Tibial artery (tissue), 4 donors: ENCODE results near the gene BBOX1.

Source experiments
- DNase-seq, 2 donors: peaks; one replicate each; pipeline ENCODE4 v3.0.0-alpha.2; 2019
- H3K27ac ChIP-seq, 2 donors: fragments of 200-600 bp; sonication (generic) in 1 of 2; 1 replicate in 1 of 2; 2 replicates in 1 of 2; pipeline ENCODE4 v1.5.1; 2018 to 2019; ENCODE audit warnings: mild to moderate bottlenecking in 1 of 2
- H3K27me3 ChIP-seq, 2 donors: fragments of 200-600 bp; sonication (generic) in 1 of 2; one replicate each; pipeline versions ENCODE4 v1.5.1 to v1.6.0; 2016 to 2019
- H3K36me3 ChIP-seq, 3 donors: fragments of 200-600 bp; sonication (generic) in 2 of 3; one replicate each; pipeline ENCODE4 v1.5.1; 2016 to 2019; ENCODE audit warnings: mild to moderate bottlenecking in 2 of 3
- H3K4me1 ChIP-seq, 4 donors: fragments of 200-600 bp; sonication (generic) in 2 of 4; 1 replicate in 3 of 4; 2 replicates in 1 of 4; pipeline ENCODE4 v1.5.1; 2016 to 2019
- H3K4me3 ChIP-seq, 2 donors: fragments of 200-600 bp; sonication (generic) in 1 of 2; 1 replicate in 1 of 2; 2 replicates in 1 of 2; pipeline ENCODE4 v1.5.1; 2018 to 2019; ENCODE audit warnings: mild to moderate bottlenecking in 2 of 2
- H3K9me3 ChIP-seq, 3 donors: fragments of 200-600 bp; sonication (generic) in 1 of 3; one replicate each; pipeline ENCODE4 v1.5.1; 2016 to 2019
- CTCF ChIP-seq, 2 experiments: fragments of 200-600 bp in 1 of 2; fragments of 450-650 bp in 1 of 2; IDR thresholded peaks; one replicate each; pipeline ENCODE4 v1.5.1; 2017 to 2019; ENCODE audit warnings: antibody characterized with exemption in 2 of 2, mild to moderate bottlenecking in 1 of 2, moderate library complexity in 1 of 2
- intact Hi-C: fragments of 100-400 bp; cut with DNase I; formaldehyde crosslinking; loops from one replicate; pipeline ENCODE4 v1.15.0; 2023; ENCODE audit warnings: low total_unique reads

Gene BBOX1

GRCh38 chr11:27141576-27141975 lies 101.0 kb downstream of the BBOX1 start:
- no peak overlapping the region for H3K4me3 ChIP-seq
- DNase-seq: no peak
- no peaks in the 10 kb centered on the region for H3K27me3 ChIP-seq
- H3K9me3 ChIP-seq: no peaks in the 10 kb centered on the region
- H3K36me3 ChIP-seq: no peaks in the 10 kb centered on the region
- intact Hi-C loops: no loop called here
- peaks cover 0 to 5% (median 1%) of the 10 kb centered on the region in 4 donors for H3K4me1 ChIP-seq
- TF ChIP-seq CTCF (IDR thresholded peaks at IDR 0.05): no peak
- no peak overlapping the region for H3K27ac ChIP-seq

- Histone ChIP-seq H3K4me3 (no peak overlapping the region), H3K27me3 (no peaks in the 10 kb centered on the region), H3K27ac (peak overlapping the region in 1 of 2 donors; percentile 9), H3K9me3 (no peaks in the 10 kb centered on the region), H3K36me3 (no peaks in the 10 kb centered on the region), H3K4me1 (peaks cover 0 to 12% (median 0%) of the 10 kb centered on the region in 4 donors)
- TF ChIP-seq CTCF (IDR thresholded peaks at IDR 0.05): no peak
- DNase-seq: no peak
- intact Hi-C loops: no loop called here
These were observed 107.3 kb downstream of the BBOX1 start for GRCh38 chr11:27147916-27148315.

GRCh38 chr11:27148506-27148905 lies 107.9 kb downstream of the BBOX1 start:
- Histone ChIP-seq H3K4me3 (no peak overlapping the region), H3K36me3 (no peaks in the 10 kb centered on the region), H3K9me3 (no peaks in the 10 kb centered on the region), H3K27me3 (no peaks in the 10 kb centered on the region), H3K4me1 (peaks cover 0 to 12% (median 0%) of the 10 kb centered on the region in 4 donors), H3K27ac (peak overlapping the region in 1 of 2 donors; percentile 9)
- DNase-seq: no peak
- intact Hi-C loops: no loop called here
- no peak for TF ChIP-seq CTCF (IDR thresholded peaks at IDR 0.05)

GRCh38 chr11:27150098-27150497 lies 109.5 kb downstream of the BBOX1 start:
- Histone ChIP-seq H3K27ac (no peak overlapping the region), H3K27me3 (no peaks in the 10 kb centered on the region), H3K4me1 (peaks cover 0 to 12% (median 0%) of the 10 kb centered on the region in 4 donors), H3K36me3 (no peaks in the 10 kb centered on the region), H3K4me3 (no peak overlapping the region), H3K9me3 (no peaks in the 10 kb centered on the region)
- TF ChIP-seq CTCF (IDR thresholded peaks at IDR 0.05): no peak
- intact Hi-C loops: no loop called here
- DNase-seq: no peak

GRCh38 chr11:27153136-27153535 lies 112.5 kb downstream of the BBOX1 start:
- Histone ChIP-seq H3K36me3 (no peaks in the 10 kb centered on the region), H3K4me1 (peaks cover 0 to 7% (median 0%) of the 10 kb centered on the region in 4 donors), H3K27ac (no peak overlapping the region), H3K27me3 (no peaks in the 10 kb centered on the region), H3K4me3 (no peak overlapping the region), H3K9me3 (no peaks in the 10 kb centered on the region)
- no peak for TF ChIP-seq CTCF (IDR thresholded peaks at IDR 0.05)
- no peak for DNase-seq
- intact Hi-C loops: no loop called here
